OCI-M1 (cell line): ENCODE data around the gene FAM81B.

Source experiments
- DNase-seq: peaks from one replicate; lab custom pipeline; 2025; lab: John Stamatoyannopoulos, UW

FAM81B gene

GRCh38 chr5:95471942-95472341 is 80.8 kb downstream of the FAM81B start:
- DNase-seq: no peak

GRCh38 chr5:95484421-95484820 is 93.3 kb downstream of the FAM81B start:
- no peak for DNase-seq

DNA sequence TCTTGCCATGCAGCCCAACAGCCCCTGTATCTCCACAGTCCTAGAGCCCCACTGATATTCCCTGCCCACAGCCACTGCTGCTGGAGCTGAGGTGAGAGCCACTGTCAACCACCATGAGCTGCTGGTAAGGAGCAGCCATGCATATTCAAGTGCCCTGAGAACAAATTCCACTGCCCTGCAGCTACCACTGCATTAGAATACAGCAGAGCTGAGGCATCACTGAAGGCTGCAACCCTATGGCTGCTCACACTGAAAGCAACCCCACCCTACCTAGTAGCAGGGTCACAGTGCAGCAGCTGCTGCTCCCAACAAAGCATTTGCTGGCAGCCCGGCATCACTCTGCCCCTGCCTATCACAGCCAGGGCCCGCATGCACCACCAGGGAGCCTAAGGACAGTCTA is 95.0 kb downstream of the FAM81B start:
- DNase-seq: no peak

- DNase-seq: peak; percentile 1
Measured at GRCh38 chr5:95487880-95488279, 96.7 kb downstream of the FAM81B start.
